SW480 (cell line): ENCODE results near the gene INSYN2A.

ENCODE experiments used
- DNase-seq: peaks from one replicate; pipeline ENCODE4 v3.0.0-alpha.2; 2016; ENCODE audit warnings: low spot score

INSYN2A gene

DNA sequence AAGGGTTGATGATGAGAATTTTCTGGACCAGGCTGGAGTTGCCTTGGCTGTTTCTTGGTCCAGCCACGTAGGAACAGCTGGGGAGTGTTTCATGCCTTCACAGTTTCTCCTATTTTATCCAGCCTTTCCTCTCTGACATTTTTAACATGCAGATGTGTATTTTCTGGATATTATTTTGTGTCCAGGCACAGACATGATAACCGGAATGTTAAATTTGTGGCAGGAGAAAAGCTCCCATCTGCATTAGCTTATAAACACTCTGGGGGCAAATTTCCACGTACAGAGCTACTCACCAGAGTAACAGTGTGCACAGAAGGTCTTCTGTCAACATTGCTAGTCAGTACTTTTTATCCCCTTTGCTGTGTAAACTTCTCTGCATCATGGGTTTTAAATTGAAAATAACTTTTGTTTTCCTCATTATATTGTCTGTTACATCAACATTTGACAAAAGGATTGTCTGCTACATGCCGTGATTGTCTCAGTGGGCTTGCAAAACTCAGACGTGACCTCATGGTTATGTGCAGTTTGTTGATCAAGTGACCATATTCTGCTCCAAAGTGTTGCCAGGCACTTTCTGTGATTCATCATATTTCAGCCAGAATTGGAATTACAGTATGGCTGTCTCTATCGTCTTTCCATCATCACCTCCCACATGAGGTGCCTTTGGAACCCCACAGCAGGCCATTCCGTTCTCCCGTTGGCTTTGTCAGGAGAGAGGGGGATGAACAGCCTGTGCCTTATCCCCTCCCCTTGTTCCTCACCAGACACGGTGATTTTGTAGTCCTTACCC lies 41.4 kb downstream of the INSYN2A start:
- DNase-seq: no peak

DNA sequence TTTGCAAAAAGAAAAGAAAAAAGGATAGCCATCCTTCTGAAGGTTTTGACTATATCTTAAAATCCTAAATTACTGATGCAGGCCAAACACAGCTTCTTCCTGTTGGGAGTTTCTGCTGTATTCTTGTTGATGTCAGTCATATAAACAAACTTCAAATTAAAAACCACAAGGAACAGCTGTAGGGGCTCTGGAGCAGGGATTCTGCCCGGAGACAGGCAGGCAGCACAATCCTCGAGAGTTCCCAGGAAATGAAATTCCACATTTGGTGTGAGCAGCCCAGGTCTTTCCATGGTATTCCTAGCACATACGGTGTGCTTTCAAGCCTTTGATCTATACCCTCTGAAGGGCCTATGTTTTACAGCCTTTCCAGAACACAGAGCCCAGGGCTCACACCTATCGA lies 43.2 kb downstream of the INSYN2A start:
- DNase-seq: no peak

DNA sequence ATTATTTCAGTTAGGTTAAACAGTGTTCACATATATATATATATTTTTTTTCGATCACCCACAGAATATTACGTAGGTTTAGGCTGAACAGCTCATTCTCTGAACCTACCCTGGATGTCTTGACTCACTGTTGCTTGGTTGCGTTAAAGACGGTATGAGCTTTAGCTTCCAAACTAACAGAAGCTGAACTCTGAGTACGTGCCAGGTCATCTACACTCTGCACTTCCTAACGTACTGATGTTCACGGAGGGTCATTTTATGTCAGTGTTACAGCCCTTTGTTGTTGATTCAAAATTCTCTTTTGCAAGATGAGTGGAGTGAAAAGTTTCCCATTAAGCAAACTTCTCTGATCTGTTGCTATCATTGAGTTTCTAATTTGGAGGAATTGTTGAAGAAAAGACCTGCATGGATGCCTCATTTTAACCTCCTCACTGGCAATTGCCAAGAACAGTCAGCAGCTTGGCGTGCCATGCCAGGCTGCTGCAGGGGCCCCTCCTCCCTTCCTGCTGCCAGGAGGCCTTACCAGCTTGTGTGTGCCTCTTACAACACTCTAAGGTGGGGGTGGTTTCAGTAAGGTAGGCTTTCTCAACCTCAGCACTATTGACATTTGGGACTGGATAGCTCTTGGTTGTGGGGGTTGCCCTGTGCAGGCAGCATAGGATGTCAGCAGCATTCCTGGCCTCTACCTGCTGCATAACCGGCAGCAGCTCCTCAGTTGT lies 44.3 kb downstream of the INSYN2A start:
- DNase-seq: no peak

DNA sequence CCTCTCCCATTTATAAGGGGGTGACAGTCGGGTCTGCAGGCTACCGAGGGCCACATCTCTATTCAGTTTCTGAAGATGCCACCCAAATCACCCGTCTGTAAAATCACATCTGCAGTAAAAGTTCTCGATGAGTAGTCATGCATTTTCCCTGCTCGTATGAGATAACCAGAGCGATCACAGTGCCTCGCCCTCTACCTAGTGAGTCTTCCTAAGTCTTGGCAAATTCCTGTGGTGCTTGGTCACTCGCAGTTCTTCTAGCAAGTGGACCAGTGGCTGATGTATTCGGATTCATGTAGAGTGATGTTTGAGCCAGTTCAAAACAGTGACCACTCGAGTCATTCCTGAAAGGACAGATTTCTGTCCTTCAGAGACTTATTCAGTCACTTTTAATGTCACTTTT lies 44.9 kb downstream of the INSYN2A start:
- no peak for DNase-seq

DNA sequence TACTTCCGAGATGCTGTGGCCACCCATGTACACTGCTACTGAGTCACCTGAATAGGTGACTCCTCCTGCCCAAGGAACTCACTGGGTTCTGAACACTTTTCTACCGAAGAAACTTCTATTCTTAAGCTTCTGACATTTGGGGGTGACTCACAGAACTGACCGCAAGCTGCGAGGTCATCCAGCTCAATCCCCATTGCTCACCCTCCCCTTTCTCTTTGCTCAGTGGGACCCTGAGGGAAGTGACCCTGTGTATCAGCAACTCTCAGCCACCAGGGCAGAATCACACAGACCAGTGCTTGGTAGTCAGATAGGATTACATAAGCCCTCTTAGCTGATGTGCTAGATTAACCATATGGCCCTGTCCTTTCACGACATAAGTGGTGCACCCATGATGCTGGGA lies 46.3 kb downstream of the INSYN2A start:
- no peak for DNase-seq

DNA sequence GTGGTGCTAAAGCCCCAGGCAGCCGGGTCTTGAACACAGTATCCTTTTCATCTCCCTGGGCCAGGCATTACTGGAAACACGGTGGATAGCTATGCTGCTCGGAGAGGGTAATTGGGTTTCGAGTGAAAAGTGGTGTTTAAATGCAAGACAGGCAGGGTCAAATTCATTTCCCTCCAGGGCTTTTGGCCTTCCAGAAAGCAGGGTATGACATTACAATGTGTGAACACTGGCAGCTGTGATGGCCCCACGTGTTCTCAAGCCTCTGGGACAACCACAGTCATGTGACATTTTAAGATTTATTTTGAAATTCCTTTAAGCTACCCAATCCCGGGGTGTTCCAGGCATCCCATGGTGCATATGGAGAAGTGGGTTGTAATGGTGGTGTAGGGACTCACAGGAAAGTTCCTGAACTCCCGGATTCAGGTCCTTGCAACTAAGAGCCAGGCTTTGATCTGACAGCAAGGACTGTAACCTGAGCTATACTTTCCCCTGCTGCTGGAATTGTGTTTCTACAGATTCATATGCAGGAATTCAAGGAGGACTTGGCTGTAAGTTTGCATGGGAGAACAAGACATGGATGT lies 46.8 kb downstream of the INSYN2A start:
- DNase-seq: no peak

DNA sequence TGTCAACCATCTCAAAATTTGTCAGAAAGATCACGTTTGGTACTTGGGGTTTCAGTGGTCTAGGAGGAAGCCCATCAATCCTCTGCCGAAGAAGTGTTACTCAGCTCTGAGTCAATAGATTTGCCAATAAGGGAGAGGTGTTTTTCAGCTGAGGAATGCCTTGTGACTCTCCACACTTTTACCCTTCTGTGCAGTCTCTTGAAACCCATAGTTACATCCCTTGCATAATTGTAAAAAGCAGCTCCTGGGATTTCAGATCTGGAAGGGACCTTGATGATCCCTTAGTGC lies 47.5 kb downstream of the INSYN2A start:
- DNase-seq: peak; percentile 8

DNA sequence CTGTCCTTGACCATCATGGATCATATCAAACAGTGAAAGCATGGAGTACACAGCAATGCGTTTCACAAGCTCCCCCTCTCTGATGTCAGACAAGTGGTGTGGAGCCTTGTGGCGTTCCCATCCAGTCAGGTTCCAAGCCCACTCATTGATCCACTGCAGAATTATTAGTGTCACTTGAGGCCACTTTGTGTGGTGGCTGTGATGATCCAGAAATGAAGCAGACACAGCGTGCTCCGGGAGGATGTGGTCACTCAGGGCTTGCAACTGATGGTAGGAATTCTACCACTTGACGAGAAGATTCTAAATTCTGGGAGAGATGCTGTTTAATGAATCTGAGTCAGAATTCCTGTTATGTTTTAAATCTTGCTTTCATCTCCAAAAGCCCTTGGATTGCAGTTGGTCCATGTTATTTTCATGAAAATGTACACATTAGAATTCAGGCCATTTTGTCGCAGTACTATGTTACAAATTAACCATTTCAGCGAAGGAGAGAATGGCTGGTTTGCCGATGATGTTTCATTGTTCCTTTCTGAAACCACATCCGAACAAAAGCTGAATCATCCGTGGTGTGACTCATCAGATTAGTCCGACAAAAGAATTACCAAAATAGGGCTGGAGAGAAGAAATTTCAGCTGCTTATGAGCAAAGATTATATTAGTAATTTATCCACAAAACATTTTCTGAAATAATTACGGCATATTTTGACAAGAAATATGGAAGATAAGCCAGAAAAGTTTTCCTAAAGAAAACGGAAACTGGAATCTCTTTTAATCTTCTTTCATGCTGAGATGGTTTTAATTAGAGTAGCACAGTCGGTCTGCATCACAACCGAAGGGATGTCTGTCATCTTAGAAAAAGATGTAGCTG lies 48.1 kb downstream of the INSYN2A start:
- peak; percentile 76 for DNase-seq

DNA sequence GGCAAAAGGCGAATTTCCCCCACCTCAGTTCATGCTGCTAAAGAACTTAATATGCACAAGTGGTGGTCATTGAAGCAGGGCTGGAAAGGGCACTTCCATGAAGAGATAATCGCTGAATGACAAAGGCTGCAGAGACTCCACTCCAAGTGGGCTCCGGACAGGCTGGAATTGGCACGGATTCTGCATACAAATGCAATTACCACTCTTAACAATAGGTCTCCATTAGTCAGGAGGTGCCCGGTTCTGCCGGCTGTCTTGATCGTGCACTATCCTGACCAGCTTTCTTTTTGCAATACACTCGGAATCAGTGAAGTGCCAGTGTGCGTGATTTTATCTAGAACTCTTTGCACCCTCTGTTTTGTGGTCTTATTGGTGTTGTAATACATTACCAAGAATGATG lies 49.7 kb downstream of the INSYN2A start:
- DNase-seq: no peak
